ENCODE measurements around the gene GNAT3. TPM values are rescaled to one million over a fixed set of nuclear protein-coding genes. Genes with fewer than 3 reads are reported as not detected.
A peak's percentile ranks its signal among the peaks of the same experiment; 100 is the strongest.

The GNAT3 gene
- total RNA-seq, 4 donors from 2014 or later, result not detected

- Histone ChIP-seq H3K36me3 (no peaks in the 10 kb centered on the region), H3K4me3 (replicated peaks in 1 of 3) (no peak overlapping the region), H3K27me3 (no peaks in the 10 kb centered on the region), H3K4me1 (no peaks in the 10 kb centered on the region), H3K27ac (no peak overlapping the region), H3K9me3 (no peaks in the 10 kb centered on the region)
- intact Hi-C loops (cut with DNase I), result no loop called here
- DNase-seq, result no peak
- 92 to 94% methylated on average over 3 of the region's 3 CpGs for WGBS, 2 donors
- TF ChIP-seq POLR2A (IDR thresholded peaks at IDR 0.05), result no peak
- TF ChIP-seq CTCF (IDR thresholded peaks at IDR 0.05), result no peak
These were observed 1.8 kb downstream of the GNAT3 start for GRCh38 chr7:80510021-80510420.

- TF ChIP-seq POLR2A (IDR thresholded peaks at IDR 0.05) (no peak), CTCF (IDR thresholded peaks at IDR 0.05) (no peak)
These were observed 3.4 kb downstream of the GNAT3 start for GRCh38 chr7:80508440-80508839.

DNA sequence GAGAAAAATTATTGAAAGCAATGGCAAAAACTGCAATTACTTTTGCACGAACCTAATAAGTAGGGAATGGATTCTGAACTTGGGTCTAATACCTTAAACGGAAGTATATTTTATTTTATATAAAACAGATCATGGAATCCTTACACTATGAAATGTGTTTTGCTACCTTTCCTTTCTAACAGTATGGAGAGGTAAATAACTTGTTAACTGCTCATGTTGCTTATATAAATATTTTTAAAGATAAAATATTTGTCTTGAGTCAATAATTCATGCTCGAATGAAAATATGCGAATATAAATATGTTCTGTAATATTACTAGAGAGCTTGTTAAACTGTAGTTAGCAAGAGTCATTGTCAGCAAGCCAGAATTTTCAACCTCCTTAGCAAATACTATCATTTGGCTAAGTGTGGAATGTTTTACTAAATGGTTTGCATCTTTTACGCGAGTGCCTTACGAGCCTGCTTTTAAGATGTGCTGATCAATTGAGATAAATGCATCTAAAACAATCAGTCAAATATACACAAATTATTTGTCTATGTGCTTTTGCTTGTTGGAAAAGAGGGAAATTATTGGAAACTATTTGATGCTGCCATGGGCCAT is 5.9 kb downstream of the GNAT3 start:
- no peaks in the 10 kb centered on the region for H3K9me3 ChIP-seq
- H3K27ac ChIP-seq, result no peak overlapping the region
- intact Hi-C loops (cut with DNase I), result no loop called here
- no peak for TF ChIP-seq CTCF (IDR thresholded peaks at IDR 0.05)
- TF ChIP-seq POLR2A (IDR thresholded peaks at IDR 0.05), result no peak
- 88 to 92% methylated on average over 7 of the region's 7 CpGs for WGBS, 2 donors
- no peaks in the 10 kb centered on the region for H3K27me3 ChIP-seq
- H3K4me1 ChIP-seq, result no peaks in the 10 kb centered on the region
- H3K4me3 ChIP-seq (replicated peaks in 1 of 3), result no peak overlapping the region
- DNase-seq, result no peak
- H3K36me3 ChIP-seq, result no peaks in the 10 kb centered on the region

More at GRCh38 chr7:80508440-80508839, 3.4 kb downstream of the GNAT3 start:
- DNase-seq, result no peak
- no peak overlapping the region for H3K4me3 ChIP-seq (replicated peaks in 1 of 3)
- no peaks in the 10 kb centered on the region for H3K27me3 ChIP-seq
- intact Hi-C loops (cut with DNase I), result no loop called here
- WGBS, 2 donors, result 92% methylated on average over 6 of the region's 6 CpGs
- no peaks in the 10 kb centered on the region for H3K36me3 ChIP-seq
- H3K4me1 ChIP-seq, result no peaks in the 10 kb centered on the region
- no peak overlapping the region for H3K27ac ChIP-seq
- no peaks in the 10 kb centered on the region for H3K9me3 ChIP-seq

DNA sequence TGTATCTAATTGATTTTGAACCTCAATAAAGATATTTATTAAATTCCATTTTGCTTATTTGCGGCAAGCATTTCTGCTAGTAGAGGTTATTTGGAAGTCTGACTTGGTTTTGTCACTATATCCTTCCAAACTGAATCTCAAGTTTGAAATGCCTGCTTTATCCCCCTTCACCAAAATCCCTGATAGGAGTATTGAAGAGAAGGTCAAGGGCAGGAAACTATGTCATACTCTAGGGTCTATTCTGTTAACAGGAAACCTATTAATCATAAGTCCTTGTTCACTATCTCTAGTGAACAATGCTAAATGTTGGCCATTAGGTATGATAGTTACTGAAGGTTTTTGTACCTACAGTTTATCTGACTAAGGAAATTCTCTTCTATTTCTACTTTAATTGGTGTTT is 11.5 kb downstream of the GNAT3 start:
- Histone ChIP-seq H3K27me3 (no peaks in the 10 kb centered on the region), H3K4me1 (peaks cover 0 to 17% of the 10 kb centered on the region in 2 donors), H3K4me3 (replicated peaks in 1 of 3) (no peak overlapping the region), H3K27ac (peak overlapping the region in 1 of 3 donors; percentile 55), H3K9me3 (no peaks in the 10 kb centered on the region), H3K36me3 (no peaks in the 10 kb centered on the region)
- WGBS, 2 donors, result 94 to 98% methylated on average over 1 of the region's 1 CpG
- DNase-seq, result no peak
- TF ChIP-seq POLR2A (IDR thresholded peaks at IDR 0.05) (no peak), CTCF (IDR thresholded peaks at IDR 0.05) (no peak)
- intact Hi-C loops (cut with DNase I), result no loop called here

DNA sequence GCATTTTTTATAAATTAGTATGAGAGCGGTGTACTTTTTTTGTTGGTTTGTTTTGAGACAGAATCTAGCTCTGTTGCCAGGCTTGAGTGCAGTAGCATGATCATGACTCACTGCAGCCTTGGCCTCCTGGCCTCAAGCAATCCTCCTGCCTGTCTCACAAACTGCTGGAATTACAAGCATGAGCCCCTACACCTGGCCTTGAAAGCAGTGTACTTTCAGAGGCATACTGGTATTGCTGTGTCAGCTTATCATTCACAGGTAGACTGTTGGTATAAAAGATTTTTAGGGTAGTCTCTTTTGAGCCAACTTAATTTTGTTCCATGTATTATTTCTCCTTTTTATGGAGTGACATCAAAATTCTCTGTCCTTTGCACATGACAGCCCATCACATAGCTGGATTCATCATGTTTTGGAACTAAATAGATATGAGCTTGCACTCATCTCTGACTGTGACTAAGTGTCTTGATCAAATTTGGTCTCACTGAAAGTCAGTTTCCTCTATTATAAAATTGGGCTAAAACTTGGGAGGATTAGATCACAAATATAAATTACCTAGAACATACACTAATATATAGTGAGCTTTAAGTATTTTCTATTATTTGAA is 12.4 kb downstream of the GNAT3 start:
- TF ChIP-seq POLR2A (IDR thresholded peaks at IDR 0.05) (no peak), CTCF (IDR thresholded peaks at IDR 0.05) (no peak)
- peak; percentile 36 to 56 for DNase-seq
- Histone ChIP-seq H3K4me3 (replicated peaks in 1 of 3) (no peak overlapping the region), H3K4me1 (peaks cover 0 to 17% of the 10 kb centered on the region in 2 donors), H3K9me3 (no peaks in the 10 kb centered on the region), H3K27me3 (no peaks in the 10 kb centered on the region), H3K27ac (peak overlapping the region; percentile 19 to 58 (median 55)), H3K36me3 (no peaks in the 10 kb centered on the region)
- intact Hi-C loops (cut with DNase I), result no loop called here
- WGBS, 2 donors, result 68 to 80% methylated on average over 1 of the region's 1 CpG
